Fibroblast of the aortic adventitia (primary cell): ENCODE results near the gene PRDM16. TPM values are rescaled to one million over a fixed set of nuclear protein-coding genes. Genes with fewer than 3 reads are reported as not detected.

Experiments used
- DNase-seq: peaks from one replicate; pipeline ENCODE4 v3.0.0-alpha.2; 2010; ENCODE audit warnings: low read depth
- H3K4me3 ChIP-seq: 2 replicates; pipeline ENCODE4 v1.5.1; 2011; ENCODE audit warnings: low read depth, mild to moderate bottlenecking, control low read depth, low read length, moderate library complexity
- total RNA-seq: library from RNA; depleted of rRNA; stranded (reverse); fragments of >200 nt; gene quantifications from 2 replicates; pipeline ENCODE4 v1.2.3, GENCODE V29; 2012; ENCODE audit warnings: low replicate concordance
- TF ChIP-seq, protein P1 (sequence below): IDR thresholded peaks from 2 replicates; pipeline ENCODE4 v1.5.1; 2011; ENCODE audit warnings: mild to moderate bottlenecking, low read length, control low read depth, inconsistent platforms; ENCODE audit not compliant: insufficient read depth

PRDM16 gene
- total RNA-seq, 1 donor = 11.3 TPM

DNA sequence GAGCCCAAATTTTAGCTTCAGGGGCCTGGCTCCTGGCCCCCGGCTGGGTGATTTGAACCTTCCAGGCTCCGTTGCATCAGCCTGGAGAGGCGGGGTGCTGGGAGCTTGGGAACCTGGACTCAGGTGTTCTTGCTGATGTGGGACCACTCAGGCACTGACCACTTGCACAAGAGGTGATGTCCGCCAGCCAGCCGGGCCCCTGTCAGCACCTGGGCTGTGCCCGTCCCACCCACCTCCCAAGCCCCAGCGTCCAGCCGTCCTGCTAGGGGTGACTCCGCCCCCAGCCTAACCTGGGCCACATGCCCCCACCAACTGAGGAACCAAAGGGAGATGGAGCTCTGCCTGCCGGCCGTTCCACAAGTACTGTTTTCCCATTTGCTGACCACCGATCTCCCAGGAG lies 338.0 kb downstream of the PRDM16 start:
- no peak overlapping the region for H3K4me3 ChIP-seq
- no peak for DNase-seq
- TF ChIP-seq, protein P1, sequence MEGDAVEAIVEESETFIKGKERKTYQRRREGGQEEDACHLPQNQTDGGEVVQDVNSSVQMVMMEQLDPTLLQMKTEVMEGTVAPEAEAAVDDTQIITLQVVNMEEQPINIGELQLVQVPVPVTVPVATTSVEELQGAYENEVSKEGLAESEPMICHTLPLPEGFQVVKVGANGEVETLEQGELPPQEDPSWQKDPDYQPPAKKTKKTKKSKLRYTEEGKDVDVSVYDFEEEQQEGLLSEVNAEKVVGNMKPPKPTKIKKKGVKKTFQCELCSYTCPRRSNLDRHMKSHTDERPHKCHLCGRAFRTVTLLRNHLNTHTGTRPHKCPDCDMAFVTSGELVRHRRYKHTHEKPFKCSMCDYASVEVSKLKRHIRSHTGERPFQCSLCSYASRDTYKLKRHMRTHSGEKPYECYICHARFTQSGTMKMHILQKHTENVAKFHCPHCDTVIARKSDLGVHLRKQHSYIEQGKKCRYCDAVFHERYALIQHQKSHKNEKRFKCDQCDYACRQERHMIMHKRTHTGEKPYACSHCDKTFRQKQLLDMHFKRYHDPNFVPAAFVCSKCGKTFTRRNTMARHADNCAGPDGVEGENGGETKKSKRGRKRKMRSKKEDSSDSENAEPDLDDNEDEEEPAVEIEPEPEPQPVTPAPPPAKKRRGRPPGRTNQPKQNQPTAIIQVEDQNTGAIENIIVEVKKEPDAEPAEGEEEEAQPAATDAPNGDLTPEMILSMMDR = no peak

DNA sequence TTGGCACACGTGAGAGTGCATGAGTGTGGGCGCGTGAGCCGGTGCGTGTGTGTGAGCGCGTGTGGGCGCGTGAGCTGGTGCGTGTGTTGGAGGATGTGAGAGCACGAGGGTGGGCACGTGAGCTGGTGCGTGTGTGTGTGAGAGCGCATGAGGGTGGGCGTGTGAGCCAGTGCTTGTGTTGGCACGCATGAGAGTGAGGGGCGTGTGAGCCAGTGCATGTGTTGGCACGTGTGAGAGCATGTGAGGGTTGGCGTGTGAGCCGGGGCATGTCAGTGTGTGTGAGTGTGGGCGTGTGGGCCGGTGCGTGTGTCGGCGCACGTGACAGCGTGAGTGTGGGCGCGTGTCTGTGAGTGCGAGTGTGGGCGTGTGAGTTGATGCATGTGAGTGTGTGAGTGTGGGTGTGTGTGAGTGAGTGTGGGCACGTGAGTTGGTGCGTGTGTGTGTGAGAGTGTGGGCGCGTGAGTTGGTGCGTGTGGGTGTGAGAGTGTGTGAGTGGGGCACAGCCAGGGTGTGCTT lies 339.8 kb downstream of the PRDM16 start:
- no peak overlapping the region for H3K4me3 ChIP-seq
- TF ChIP-seq, protein P1 = no peak
- no peak for DNase-seq

DNA sequence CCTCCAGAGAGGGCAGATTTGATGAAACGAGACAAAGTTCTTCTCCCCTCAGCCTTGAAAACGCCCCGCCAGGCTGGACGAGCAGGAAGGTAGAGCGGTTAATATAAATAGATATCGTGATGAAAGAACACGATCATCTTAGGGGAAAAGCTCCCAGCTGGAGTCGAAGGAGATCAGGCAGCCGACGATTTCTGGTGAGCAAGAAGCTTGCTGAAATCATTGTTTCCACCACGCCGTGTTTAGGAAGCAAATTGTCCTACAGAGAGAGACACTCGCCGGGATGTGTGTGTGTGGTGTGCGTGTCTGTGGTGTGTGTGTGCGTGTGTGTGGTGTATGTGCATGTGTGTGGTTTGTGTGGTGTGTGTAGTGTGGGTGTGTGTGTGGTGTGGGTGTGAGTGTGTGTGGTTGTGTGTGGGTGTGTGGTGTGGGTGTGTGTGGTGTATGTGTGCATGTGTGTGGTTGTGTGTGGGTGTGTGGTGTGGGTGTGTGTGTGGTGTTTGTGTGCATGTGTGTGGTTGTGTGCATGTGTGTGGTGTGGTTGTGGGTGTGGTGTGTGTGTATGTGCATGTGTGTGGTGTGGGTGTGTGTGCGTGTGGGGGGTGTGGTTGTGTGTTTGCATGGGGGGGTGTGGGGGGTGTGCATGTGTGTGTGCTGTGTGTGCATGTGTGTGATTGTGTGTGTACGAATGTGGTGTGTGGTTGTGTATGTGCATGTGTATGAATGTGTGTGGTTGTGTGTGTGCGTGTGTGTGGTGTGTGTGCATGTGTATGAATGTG lies 340.6 kb downstream of the PRDM16 start:
- H3K4me3 ChIP-seq = no peak overlapping the region
- DNase-seq = no peak
- TF ChIP-seq, protein P1 = no peak

DNA sequence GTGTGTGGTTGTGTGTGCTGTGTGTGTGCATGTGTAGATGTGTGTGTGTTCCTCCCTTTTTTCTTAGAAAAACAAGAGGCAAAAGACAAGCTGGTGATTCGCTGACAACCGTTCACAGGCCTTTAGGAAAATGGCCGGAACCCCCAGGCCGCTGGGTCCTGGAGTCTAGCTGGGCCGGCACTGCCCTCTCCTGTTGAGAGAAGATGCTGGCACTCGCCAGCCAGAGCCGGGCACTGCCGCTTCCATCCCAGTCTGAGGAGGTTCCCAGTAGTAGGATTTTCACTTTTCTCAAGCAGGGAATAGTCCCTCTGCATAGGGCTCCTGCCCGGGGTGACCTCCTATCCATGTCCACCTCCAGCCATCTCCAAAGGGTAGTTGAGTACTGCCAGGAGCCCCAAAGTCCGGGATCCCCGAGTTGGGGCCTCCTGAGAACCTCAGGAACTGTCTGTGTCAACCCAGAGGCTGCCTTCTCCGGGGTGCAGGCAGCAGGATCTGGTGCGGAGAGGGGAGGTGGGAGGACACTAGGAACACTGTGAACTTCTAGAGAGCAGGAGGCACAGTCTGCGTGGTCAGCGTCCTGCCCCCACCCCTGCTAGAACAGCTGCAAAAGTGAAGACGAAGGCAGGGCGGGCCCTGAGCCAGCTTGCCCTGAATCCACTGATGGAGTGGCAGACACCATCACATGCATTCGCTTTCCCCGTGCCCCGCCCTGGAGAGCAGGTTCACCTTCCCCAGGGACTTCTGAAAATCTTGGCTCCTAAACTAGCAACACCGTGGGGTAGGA lies 341.3 kb downstream of the PRDM16 start:
- TF ChIP-seq, protein P1 = peak; percentile 87
- no peak overlapping the region for H3K4me3 ChIP-seq
- DNase-seq = peak; percentile 80

DNA sequence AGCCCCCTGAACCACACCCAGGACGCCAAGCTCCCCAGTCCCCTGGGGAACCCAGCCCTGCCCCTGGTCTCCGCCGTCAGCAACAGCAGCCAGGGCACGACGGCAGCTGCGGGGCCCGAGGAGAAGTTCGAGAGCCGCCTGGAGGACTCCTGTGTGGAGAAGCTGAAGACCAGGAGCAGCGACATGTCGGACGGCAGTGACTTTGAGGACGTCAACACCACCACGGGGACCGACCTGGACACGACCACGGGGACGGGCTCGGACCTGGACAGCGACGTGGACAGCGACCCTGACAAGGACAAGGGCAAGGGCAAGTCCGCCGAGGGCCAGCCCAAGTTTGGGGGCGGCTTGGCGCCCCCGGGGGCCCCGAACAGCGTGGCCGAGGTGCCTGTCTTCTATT lies 342.8 kb downstream of the PRDM16 start:
- no peak for DNase-seq
- no peak overlapping the region for H3K4me3 ChIP-seq
- TF ChIP-seq, protein P1 = no peak

DNA sequence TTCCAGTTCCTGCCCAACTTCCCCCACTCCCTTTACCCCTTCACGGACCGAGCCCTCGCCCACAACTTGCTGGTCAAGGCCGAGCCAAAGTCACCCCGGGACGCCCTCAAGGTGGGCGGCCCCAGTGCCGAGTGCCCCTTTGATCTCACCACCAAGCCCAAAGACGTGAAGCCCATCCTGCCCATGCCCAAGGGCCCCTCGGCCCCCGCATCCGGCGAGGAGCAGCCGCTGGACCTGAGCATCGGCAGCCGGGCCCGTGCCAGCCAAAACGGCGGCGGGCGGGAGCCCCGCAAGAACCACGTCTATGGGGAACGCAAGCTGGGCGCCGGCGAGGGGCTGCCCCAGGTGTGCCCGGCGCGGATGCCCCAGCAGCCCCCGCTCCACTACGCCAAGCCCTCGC lies 343.4 kb downstream of the PRDM16 start:
- TF ChIP-seq, protein P1 = no peak
- DNase-seq = no peak
- no peak overlapping the region for H3K4me3 ChIP-seq
